Thymus (tissue), 11 donors: ENCODE data around the gene UBA52. TPM values are rescaled to one million over a fixed set of nuclear protein-coding genes. Genes with fewer than 3 reads are reported as not detected.
"Not testable (repeated sequence)": the region's sequence is repeated elsewhere in the genome, so short reads cannot be mapped to it uniquely, and the experiment has no call there.

ENCODE experiments used
- DNase-seq, 9 donors: peaks; one replicate each; pipeline ENCODE4 v3.0.0-alpha.2; 2013; ENCODE audit warnings: low spot score in 9 of 9, low read depth in 6 of 9, missing footprints in 1 of 9
- H3K27ac ChIP-seq, 2 donors: one replicate each; pipeline ENCODE4 v1.5.1; 2013; ENCODE audit warnings: control low read depth in 1 of 2, low read depth in 1 of 2, low read length in 1 of 2, mild to moderate bottlenecking in 1 of 2, moderate library complexity in 1 of 2
- H3K27me3 ChIP-seq, 2 donors: one replicate each; pipeline ENCODE4 v1.5.1; 2013; ENCODE audit warnings: low read length in 1 of 2; ENCODE audit not compliant: control insufficient read depth in 2 of 2, insufficient read depth in 1 of 2
- H3K36me3 ChIP-seq, 2 donors: one replicate each; pipeline ENCODE4 v1.5.1; 2013; ENCODE audit warnings: low read length in 1 of 2, mild to moderate bottlenecking in 1 of 2, moderate library complexity in 1 of 2; ENCODE audit not compliant: control insufficient read depth in 2 of 2, insufficient read depth in 2 of 2
- H3K4me1 ChIP-seq, 2 donors: one replicate each; pipeline ENCODE4 v1.5.1; 2013; ENCODE audit warnings: low read length in 2 of 2; ENCODE audit not compliant: control insufficient read depth in 2 of 2, insufficient read depth in 2 of 2
- H3K4me3 ChIP-seq, 2 donors: one replicate each; pipeline ENCODE4 v1.5.1; 2013; ENCODE audit warnings: low read length in 2 of 2, control low read depth in 1 of 2, mild to moderate bottlenecking in 1 of 2
- H3K9me3 ChIP-seq, 2 donors: one replicate each; pipeline ENCODE4 v1.5.1; 2013; ENCODE audit warnings: low read length in 1 of 2, mild to moderate bottlenecking in 1 of 2; ENCODE audit not compliant: control insufficient read depth in 2 of 2, insufficient read depth in 1 of 2
- WGBS: extraction: QIAGEN DNeasy Blood & Tissue Kit; methylation state at CpG from one replicate; pipeline ENCODE4 v1.1.7; 2013; 5-methylcytosine and 5-hydroxymethylcytosine counted together
- polyA plus RNA-seq: library from polyadenylated mRNA; stranded (reverse); fragments of 200-250 nt; gene quantifications from one replicate; pipeline ENCODE4 v1.2.3, GENCODE V29; 2013
- total RNA-seq: library from RNA; stranded (reverse); fragments of 120-200 nt; gene quantifications from one replicate; pipeline ENCODE4 v1.2.4, GENCODE V29; 2013
- donor health status: healthy.

The UBA52 gene
- total and polyA plus RNA-seq, 2 donors, result 1,270 to 1,679 TPM

GRCh38 chr19:18594096-18594823 is 22.6 kb downstream of the UBA52 start:
- Histone ChIP-seq H3K36me3 (peaks cover 10% of the 10 kb centered on the region in 2 donors), H3K9me3 (no peaks in the 10 kb centered on the region), H3K27ac (no peak overlapping the region), H3K4me1 (peaks cover 16 to 33% of the 10 kb centered on the region in 2 donors), H3K27me3 (peaks cover 46 to 63% of the 10 kb centered on the region in 2 donors), H3K4me3 (peak overlapping the region; percentile 17 to 37)
- peak in 8 of 9 donors; percentile 54 to 83 (median 68) for DNase-seq
- 1% methylated on average over 54 of the region's 54 CpGs for WGBS

- H3K27me3 ChIP-seq, result peaks cover 46 to 70% of the 10 kb centered on the region in 2 donors
- peaks cover 12 to 26% of the 10 kb centered on the region in 2 donors for H3K4me1 ChIP-seq
- peaks cover 10% of the 10 kb centered on the region in 2 donors for H3K36me3 ChIP-seq
- peak overlapping the region; percentile 17 to 37 for H3K4me3 ChIP-seq
- DNase-seq, result no peak
- no peak overlapping the region for H3K27ac ChIP-seq
- H3K9me3 ChIP-seq, result no peaks in the 10 kb centered on the region
- 24% methylated on average over 26 of the region's 26 CpGs for WGBS
Measured at GRCh38 chr19:18594824-18595373, 23.2 kb downstream of the UBA52 start.

- no peaks in the 10 kb centered on the region for H3K9me3 ChIP-seq
- peaks cover 10 to 20% of the 10 kb centered on the region in 2 donors for H3K4me1 ChIP-seq
- DNase-seq, result no peak
- peaks cover 10% of the 10 kb centered on the region in 2 donors for H3K36me3 ChIP-seq
- no peak overlapping the region for H3K27ac ChIP-seq
- peaks cover 46 to 72% of the 10 kb centered on the region in 2 donors for H3K27me3 ChIP-seq
- H3K4me3 ChIP-seq, result no peak overlapping the region
- 82% methylated on average over 6 of the region's 6 CpGs for WGBS
Measured at GRCh38 chr19:18595475-18595874, 23.8 kb downstream of the UBA52 start.

GRCh38 chr19:18596752-18597157 is 25.1 kb downstream of the UBA52 start:
- no peak for DNase-seq
- WGBS, result 15% methylated on average over 21 of the region's 21 CpGs
- H3K36me3 ChIP-seq, result peaks cover under 1 to 2% of the 10 kb centered on the region in 2 donors
- H3K27me3 ChIP-seq, result peaks cover 48 to 83% of the 10 kb centered on the region in 2 donors
- H3K4me3 ChIP-seq, result no peak overlapping the region
- no peaks in the 10 kb centered on the region for H3K9me3 ChIP-seq
- H3K27ac ChIP-seq, result no peak overlapping the region
- peaks cover 10 to 20% of the 10 kb centered on the region in 2 donors for H3K4me1 ChIP-seq

GRCh38 chr19:18597809-18598660 is 26.4 kb downstream of the UBA52 start:
- H3K36me3 ChIP-seq, result no peaks in the 10 kb centered on the region
- DNase-seq, result no peak
- H3K9me3 ChIP-seq, result no peaks in the 10 kb centered on the region
- H3K27me3 ChIP-seq, result peaks cover 54 to 92% of the 10 kb centered on the region in 2 donors
- H3K27ac ChIP-seq, result no peak overlapping the region
- WGBS, result 55% methylated on average over 25 of the region's 25 CpGs
- H3K4me3 ChIP-seq, result no peak overlapping the region
- H3K4me1 ChIP-seq, result peaks cover 10 to 20% of the 10 kb centered on the region in 2 donors

GRCh38 chr19:18599485-18599884 is 27.8 kb downstream of the UBA52 start:
- 93% methylated on average over 20 of the region's 20 CpGs for WGBS
- H3K4me3 ChIP-seq, result no peak overlapping the region
- DNase-seq, result no peak
- peaks cover 0 to 2% of the 10 kb centered on the region in 2 donors for H3K9me3 ChIP-seq
- H3K4me1 ChIP-seq, result peaks cover 4 to 8% of the 10 kb centered on the region in 2 donors
- peaks cover 57 to 93% of the 10 kb centered on the region in 2 donors for H3K27me3 ChIP-seq
- H3K27ac ChIP-seq, result no peak overlapping the region
- no peaks in the 10 kb centered on the region for H3K36me3 ChIP-seq

GRCh38 chr19:18600692-18601397 is 29.2 kb downstream of the UBA52 start:
- not testable (repeated sequence) for H3K27ac ChIP-seq, H3K9me3 ChIP-seq, DNase-seq, H3K36me3 ChIP-seq, H3K4me1 ChIP-seq, H3K4me3 ChIP-seq
- peaks cover 57 to 93% of the 10 kb centered on the region in 2 donors for H3K27me3 ChIP-seq
- WGBS, result 95% methylated on average over 15 of the region's 15 CpGs

- peaks cover 58 to 90% of the 10 kb centered on the region in 2 donors for H3K27me3 ChIP-seq
- peaks cover 0 to 2% of the 10 kb centered on the region in 2 donors for H3K9me3 ChIP-seq
- no peak overlapping the region for H3K4me3 ChIP-seq
- no peaks in the 10 kb centered on the region for H3K36me3 ChIP-seq
- WGBS, result 78% methylated on average over 4 of the region's 4 CpGs
- DNase-seq, result no peak
- no peak overlapping the region for H3K27ac ChIP-seq
- H3K4me1 ChIP-seq, result no peaks in the 10 kb centered on the region
Measured at GRCh38 chr19:18601875-18602274, 30.2 kb downstream of the UBA52 start.
